ENCODE data around the gene CRYBA4.

DNA sequence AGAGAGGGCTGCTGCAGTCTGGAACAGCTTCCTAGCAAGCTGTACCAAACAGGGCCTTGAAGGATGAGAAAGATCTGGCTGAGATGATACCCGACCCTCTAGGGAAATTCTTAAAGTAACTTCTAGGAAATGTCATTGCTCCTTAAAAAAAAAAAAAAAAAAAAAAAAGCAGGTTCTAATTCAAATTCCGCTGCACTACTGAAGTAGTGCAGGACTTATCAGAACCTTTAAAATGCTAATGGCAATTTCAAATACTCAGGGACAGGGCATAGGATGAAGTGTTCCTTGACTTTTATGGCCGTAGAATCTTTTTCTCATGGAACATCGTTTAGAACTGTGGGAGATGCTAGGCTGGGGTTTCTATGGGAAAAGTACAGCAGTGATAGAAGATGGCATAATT, 48.7 kb downstream of the CRYBA4 start:
- TF ChIP-seq CTCF (conservative IDR thresholded peaks at IDR 0.05; ENCODE audit: low read depth, low read length) (no peak), EZH2 (IDR thresholded peaks at IDR 0.05; ENCODE audit: borderline replicate concordance, low read depth, low read length, poor library complexity, severe bottlenecking) (no peak)
